Progenitor cell of endocrine pancreas (in vitro differentiated cells): ENCODE data around the gene B3GNT5. TPM values are rescaled to one million over a fixed set of nuclear protein-coding genes. Genes with fewer than 3 reads are reported as not detected.

Experiments used
- DNase-seq: peaks from one replicate; pipeline ENCODE4 v3.0.0; 2021; ENCODE audit warnings: low spot score; ENCODE audit not compliant: unreplicated experiment
- H3K27ac Mint-ChIP-seq: 2 replicates; pipeline ENCODE4 v1.8.0; 2021; ENCODE audit warnings: mild to moderate bottlenecking, moderate library complexity, mixed read lengths
- H3K27me3 Mint-ChIP-seq: 2 replicates; pipeline ENCODE4 v1.8.0; 2021; ENCODE audit warnings: mixed read lengths
- H3K36me3 Mint-ChIP-seq: 2 replicates; pipeline ENCODE4 v1.8.0; 2022; ENCODE audit warnings: mixed read lengths; ENCODE audit not compliant: insufficient read depth
- H3K4me1 Mint-ChIP-seq: 2 replicates; pipeline ENCODE4 v1.8.0; 2021; ENCODE audit warnings: low read depth, mixed read lengths
- H3K4me3 Mint-ChIP-seq: 2 replicates; pipeline ENCODE4 v1.8.0; 2021; ENCODE audit warnings: low read depth, mild to moderate bottlenecking, moderate library complexity, mixed read lengths
- H3K9me3 Mint-ChIP-seq: 2 replicates; pipeline ENCODE4 v1.8.0; 2021; ENCODE audit warnings: low read depth, mixed read lengths
- CTCF ChIP-seq: fragments of 200-600 bp; sonication (generic); IDR thresholded peaks from one replicate; pipeline ENCODE4 v1.5.0; 2021; ENCODE audit warnings: antibody characterized with exemption, mild to moderate bottlenecking; ENCODE audit not compliant: unreplicated experiment
- total RNA-seq: library from RNA; stranded (reverse); gene quantifications from 2 replicates; pipeline ENCODE4 v1.2.1, GENCODE V29; 2021

The B3GNT5 gene
- total RNA-seq, 1 donor from 2014 or later: 26.7 TPM

- no peaks in the 10 kb centered on the region for H3K9me3 Mint-ChIP-seq
- H3K36me3 Mint-ChIP-seq: no peaks in the 10 kb centered on the region
- H3K4me1 Mint-ChIP-seq: no peaks in the 10 kb centered on the region
- H3K4me3 Mint-ChIP-seq: no peak overlapping the region
- H3K27ac Mint-ChIP-seq: no peak overlapping the region
- no peak for DNase-seq
- TF ChIP-seq CTCF: no peak
- H3K27me3 Mint-ChIP-seq: no peaks in the 10 kb centered on the region
Observed at GRCh38 chr3:183284570-183284969, 31.5 kb downstream of the B3GNT5 start.

- Mint-ChIP-seq H3K27ac (no peak overlapping the region), H3K4me3 (no peak overlapping the region), H3K36me3 (peaks cover 3% of the 10 kb centered on the region), H3K27me3 (no peaks in the 10 kb centered on the region), H3K4me1 (no peaks in the 10 kb centered on the region), H3K9me3 (no peaks in the 10 kb centered on the region)
- DNase-seq: no peak
- TF ChIP-seq CTCF: no peak
Observed at GRCh38 chr3:183285318-183285717, 32.3 kb downstream of the B3GNT5 start.

GRCh38 chr3:183285828-183286457, 32.9 kb downstream of the B3GNT5 start:
- Mint-ChIP-seq H3K36me3 (peaks cover 3% of the 10 kb centered on the region), H3K4me1 (no peaks in the 10 kb centered on the region), H3K27ac (no peak overlapping the region), H3K4me3 (no peak overlapping the region), H3K9me3 (no peaks in the 10 kb centered on the region), H3K27me3 (no peaks in the 10 kb centered on the region)
- DNase-seq: no peak
- TF ChIP-seq CTCF: no peak

GRCh38 chr3:183287301-183287971, 34.4 kb downstream of the B3GNT5 start:
- Mint-ChIP-seq H3K9me3 (no peaks in the 10 kb centered on the region), H3K36me3 (peaks cover 3% of the 10 kb centered on the region), H3K4me1 (peaks cover 6% of the 10 kb centered on the region), H3K4me3 (no peak overlapping the region), H3K27ac (no peak overlapping the region), H3K27me3 (no peaks in the 10 kb centered on the region)
- DNase-seq: no peak
- no peak for TF ChIP-seq CTCF

GRCh38 chr3:183288117-183288516, 35.1 kb downstream of the B3GNT5 start:
- no peak for DNase-seq
- no peaks in the 10 kb centered on the region for H3K9me3 Mint-ChIP-seq
- peaks cover 3% of the 10 kb centered on the region for H3K36me3 Mint-ChIP-seq
- H3K27me3 Mint-ChIP-seq: no peaks in the 10 kb centered on the region
- H3K27ac Mint-ChIP-seq: no peak overlapping the region
- H3K4me3 Mint-ChIP-seq: no peak overlapping the region
- peaks cover 6% of the 10 kb centered on the region for H3K4me1 Mint-ChIP-seq
- no peak for TF ChIP-seq CTCF
